ENCODE measurements around the gene KNL1.

- TF ChIP-seq, protein P1, sequence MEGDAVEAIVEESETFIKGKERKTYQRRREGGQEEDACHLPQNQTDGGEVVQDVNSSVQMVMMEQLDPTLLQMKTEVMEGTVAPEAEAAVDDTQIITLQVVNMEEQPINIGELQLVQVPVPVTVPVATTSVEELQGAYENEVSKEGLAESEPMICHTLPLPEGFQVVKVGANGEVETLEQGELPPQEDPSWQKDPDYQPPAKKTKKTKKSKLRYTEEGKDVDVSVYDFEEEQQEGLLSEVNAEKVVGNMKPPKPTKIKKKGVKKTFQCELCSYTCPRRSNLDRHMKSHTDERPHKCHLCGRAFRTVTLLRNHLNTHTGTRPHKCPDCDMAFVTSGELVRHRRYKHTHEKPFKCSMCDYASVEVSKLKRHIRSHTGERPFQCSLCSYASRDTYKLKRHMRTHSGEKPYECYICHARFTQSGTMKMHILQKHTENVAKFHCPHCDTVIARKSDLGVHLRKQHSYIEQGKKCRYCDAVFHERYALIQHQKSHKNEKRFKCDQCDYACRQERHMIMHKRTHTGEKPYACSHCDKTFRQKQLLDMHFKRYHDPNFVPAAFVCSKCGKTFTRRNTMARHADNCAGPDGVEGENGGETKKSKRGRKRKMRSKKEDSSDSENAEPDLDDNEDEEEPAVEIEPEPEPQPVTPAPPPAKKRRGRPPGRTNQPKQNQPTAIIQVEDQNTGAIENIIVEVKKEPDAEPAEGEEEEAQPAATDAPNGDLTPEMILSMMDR (IDR thresholded peaks at IDR 0.05): no peak
- TF ChIP-seq SIN3A (IDR thresholded peaks at IDR 0.05; ENCODE audit: borderline replicate concordance, insufficient read depth, low read depth, low read length): no peak
- TF ChIP-seq TCF7L2 (IDR thresholded peaks at IDR 0.05; ENCODE audit: low read depth, low read length): no peak
- no peak for TF ChIP-seq REST (IDR thresholded peaks at IDR 0.05; ENCODE audit: insufficient read depth in 1 of 2, low read depth in 2 of 2, low read length in 1 of 2)
- no peak for TF ChIP-seq POLR2AphosphoS5 (IDR thresholded peaks at IDR 0.05; ENCODE audit: low read depth, low read length)
Measured at GRCh38 chr15:40595773-40596172, 1.7 kb downstream of the KNL1 start.

Data from Panc1 (cell line).